Panc1 (cell line): Measurements from ENCODE around the gene LIPM. TPM values are rescaled to one million over a fixed set of nuclear protein-coding genes. Genes with fewer than 3 reads are reported as not detected.

ENCODE experiments used
- ATAC-seq: fragments of 200-7000 bp; cut with Tn5 transposase; 2 replicates; pipeline ENCODE4 v1.9.1; 2020; ENCODE audit warnings: mild to moderate bottlenecking, moderate library complexity
- BruUV-seq: library from RNA; stranded (reverse); fragments of 400-500 nt; replicated peaks from 2 replicates; lab custom pipeline; 2021; lab: Mats Ljungman, UMichigan
- CTCF ChIA-PET: fragments of 300-600 bp; sonication (Branson Sonifier 250); formaldehyde crosslinking; loops from one replicate; lab custom pipeline; 2022; ENCODE audit warnings: antibody characterized with exemption; lab: Charles Lee
- POLR2A ChIA-PET: fragments of 300-600 bp; sonication (Branson Sonifier 250); formaldehyde crosslinking; loops from one replicate; lab custom pipeline; 2022; ENCODE audit warnings: antibody characterized with exemption; lab: Charles Lee
- DNase-seq: peaks from one replicate; pipeline ENCODE4 v3.0.0-alpha.2; 2010; ENCODE audit warnings: low read depth, low spot score
- H3K27ac ChIP-seq: 2 replicates; pipeline ENCODE4 v1.5.1; 2011; ENCODE audit warnings: mild to moderate bottlenecking, low read length, inconsistent platforms
- H3K27me3 ChIP-seq: fragments of 200-500 bp; sonication (Bioruptor generic); 2 replicates; pipeline ENCODE4 v1.6.0; 2014; ENCODE audit warnings: low read length, inconsistent platforms; ENCODE audit not compliant: control insufficient read depth, insufficient read depth
- H3K36me3 ChIP-seq: fragments of 200-500 bp; sonication (Bioruptor generic); 2 replicates; pipeline ENCODE4 v1.5.1; 2014; ENCODE audit warnings: inconsistent platforms, mild to moderate bottlenecking, low read length, moderate library complexity; ENCODE audit not compliant: control insufficient read depth, insufficient read depth
- H3K4me1 ChIP-seq: 2 replicates; pipeline ENCODE4 v1.5.1; 2011; ENCODE audit warnings: inconsistent platforms, mild to moderate bottlenecking, low read length, moderate library complexity; ENCODE audit not compliant: control insufficient read depth, insufficient read depth
- H3K4me3 ChIP-seq, 2 experiments: 2 replicates each; pipeline ENCODE4 v1.5.1; 2011 to 2012; ENCODE audit warnings: low read depth in 2 of 2, low read length in 2 of 2, mild to moderate bottlenecking in 2 of 2, inconsistent platforms in 1 of 2, moderate library complexity in 1 of 2
- H3K9me3 ChIP-seq: fragments of 200-500 bp; sonication (Bioruptor generic); 2 replicates; pipeline ENCODE4 v1.5.1; 2014; ENCODE audit warnings: low read depth, mild to moderate bottlenecking, inconsistent platforms, low read length, moderate library complexity; ENCODE audit not compliant: control insufficient read depth, insufficient read depth
- POLR2AphosphoS5 ChIP-seq: IDR thresholded peaks from 2 replicates; pipeline ENCODE4 v1.6.1; 2012; ENCODE audit warnings: mild to moderate bottlenecking, low read depth, low read length, moderate library complexity
- SIN3A ChIP-seq: IDR thresholded peaks from 2 replicates; pipeline ENCODE4 v1.6.1; 2012; ENCODE audit warnings: low read depth, mild to moderate bottlenecking, low read length, moderate library complexity, borderline replicate concordance; ENCODE audit not compliant: insufficient read depth
- TCF7L2 ChIP-seq: IDR thresholded peaks from 2 replicates; pipeline ENCODE4 v1.6.1; 2011; ENCODE audit warnings: mild to moderate bottlenecking, low read depth, low read length, inconsistent platforms
- in situ Hi-C: cut with HindIII; loops from 2 replicates; pipeline ENCODE4 v1.10.0; 2016; ENCODE audit warnings: low sequenced_read_pairs, low pct_unique_long_range_greater_than_20kb
- intact Hi-C: fragments of 100-400 bp; cut with micrococcal nuclease; formaldehyde crosslinking; loops from one replicate; pipeline ENCODE4 v1.10.0; 2022; ENCODE audit not compliant: unreplicated experiment
- total RNA-seq: library from RNA; stranded (reverse); gene quantifications from one replicate; pipeline ENCODE4 v1.2.1, GENCODE V29; 2021; ENCODE audit not compliant: unreplicated experiment
- TF ChIP-seq, protein P1 (sequence below): fragments of 450-650 bp; IDR thresholded peaks from 2 replicates; pipeline ENCODE4 v1.5.1; 2017; ENCODE audit warnings: mild to moderate bottlenecking
- TF ChIP-seq, protein P2 (sequence below), 2 experiments: IDR thresholded peaks; 2 replicates each; pipeline ENCODE4 v1.6.1; 2011 to 2012; ENCODE audit warnings: low read depth in 2 of 2, control low read depth in 1 of 2, low read length in 1 of 2, mild to moderate bottlenecking in 1 of 2, moderate library complexity in 1 of 2; ENCODE audit not compliant: insufficient read depth in 1 of 2

LIPM gene
- total RNA-seq, 1 experiment from 2014 or later: not detected

GRCh38 chr10:88765816-88766215 lies 36.7 kb upstream of the LIPM start:
- no TSS peak for BruUV-seq
- Histone ChIP-seq H3K27me3 (no peaks in the 10 kb centered on the region), H3K9me3 (no peaks in the 10 kb centered on the region), H3K36me3 (no peaks in the 10 kb centered on the region), H3K4me1 (no peaks in the 10 kb centered on the region), H3K27ac (no peak overlapping the region), H3K4me3 (no peak overlapping the region)
- DNase-seq (no peak), ATAC-seq (no peak)
- in situ Hi-C loops: no loop called here
- CTCF ChIA-PET: no interaction called here
- TF ChIP-seq SIN3A (no peak), TCF7L2 (no peak), POLR2AphosphoS5 (no peak)
- TF ChIP-seq, protein P1, sequence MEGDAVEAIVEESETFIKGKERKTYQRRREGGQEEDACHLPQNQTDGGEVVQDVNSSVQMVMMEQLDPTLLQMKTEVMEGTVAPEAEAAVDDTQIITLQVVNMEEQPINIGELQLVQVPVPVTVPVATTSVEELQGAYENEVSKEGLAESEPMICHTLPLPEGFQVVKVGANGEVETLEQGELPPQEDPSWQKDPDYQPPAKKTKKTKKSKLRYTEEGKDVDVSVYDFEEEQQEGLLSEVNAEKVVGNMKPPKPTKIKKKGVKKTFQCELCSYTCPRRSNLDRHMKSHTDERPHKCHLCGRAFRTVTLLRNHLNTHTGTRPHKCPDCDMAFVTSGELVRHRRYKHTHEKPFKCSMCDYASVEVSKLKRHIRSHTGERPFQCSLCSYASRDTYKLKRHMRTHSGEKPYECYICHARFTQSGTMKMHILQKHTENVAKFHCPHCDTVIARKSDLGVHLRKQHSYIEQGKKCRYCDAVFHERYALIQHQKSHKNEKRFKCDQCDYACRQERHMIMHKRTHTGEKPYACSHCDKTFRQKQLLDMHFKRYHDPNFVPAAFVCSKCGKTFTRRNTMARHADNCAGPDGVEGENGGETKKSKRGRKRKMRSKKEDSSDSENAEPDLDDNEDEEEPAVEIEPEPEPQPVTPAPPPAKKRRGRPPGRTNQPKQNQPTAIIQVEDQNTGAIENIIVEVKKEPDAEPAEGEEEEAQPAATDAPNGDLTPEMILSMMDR: no peak
- TF ChIP-seq, protein P2, sequence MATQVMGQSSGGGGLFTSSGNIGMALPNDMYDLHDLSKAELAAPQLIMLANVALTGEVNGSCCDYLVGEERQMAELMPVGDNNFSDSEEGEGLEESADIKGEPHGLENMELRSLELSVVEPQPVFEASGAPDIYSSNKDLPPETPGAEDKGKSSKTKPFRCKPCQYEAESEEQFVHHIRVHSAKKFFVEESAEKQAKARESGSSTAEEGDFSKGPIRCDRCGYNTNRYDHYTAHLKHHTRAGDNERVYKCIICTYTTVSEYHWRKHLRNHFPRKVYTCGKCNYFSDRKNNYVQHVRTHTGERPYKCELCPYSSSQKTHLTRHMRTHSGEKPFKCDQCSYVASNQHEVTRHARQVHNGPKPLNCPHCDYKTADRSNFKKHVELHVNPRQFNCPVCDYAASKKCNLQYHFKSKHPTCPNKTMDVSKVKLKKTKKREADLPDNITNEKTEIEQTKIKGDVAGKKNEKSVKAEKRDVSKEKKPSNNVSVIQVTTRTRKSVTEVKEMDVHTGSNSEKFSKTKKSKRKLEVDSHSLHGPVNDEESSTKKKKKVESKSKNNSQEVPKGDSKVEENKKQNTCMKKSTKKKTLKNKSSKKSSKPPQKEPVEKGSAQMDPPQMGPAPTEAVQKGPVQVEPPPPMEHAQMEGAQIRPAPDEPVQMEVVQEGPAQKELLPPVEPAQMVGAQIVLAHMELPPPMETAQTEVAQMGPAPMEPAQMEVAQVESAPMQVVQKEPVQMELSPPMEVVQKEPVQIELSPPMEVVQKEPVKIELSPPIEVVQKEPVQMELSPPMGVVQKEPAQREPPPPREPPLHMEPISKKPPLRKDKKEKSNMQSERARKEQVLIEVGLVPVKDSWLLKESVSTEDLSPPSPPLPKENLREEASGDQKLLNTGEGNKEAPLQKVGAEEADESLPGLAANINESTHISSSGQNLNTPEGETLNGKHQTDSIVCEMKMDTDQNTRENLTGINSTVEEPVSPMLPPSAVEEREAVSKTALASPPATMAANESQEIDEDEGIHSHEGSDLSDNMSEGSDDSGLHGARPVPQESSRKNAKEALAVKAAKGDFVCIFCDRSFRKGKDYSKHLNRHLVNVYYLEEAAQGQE (IDR thresholded peaks at IDR 0.05; ENCODE audit: insufficient read depth in 1 of 2, low read depth in 2 of 2, low read length in 1 of 2): no peak
- intact Hi-C loops: no loop called here
- POLR2A ChIA-PET: no interaction called here

DNA sequence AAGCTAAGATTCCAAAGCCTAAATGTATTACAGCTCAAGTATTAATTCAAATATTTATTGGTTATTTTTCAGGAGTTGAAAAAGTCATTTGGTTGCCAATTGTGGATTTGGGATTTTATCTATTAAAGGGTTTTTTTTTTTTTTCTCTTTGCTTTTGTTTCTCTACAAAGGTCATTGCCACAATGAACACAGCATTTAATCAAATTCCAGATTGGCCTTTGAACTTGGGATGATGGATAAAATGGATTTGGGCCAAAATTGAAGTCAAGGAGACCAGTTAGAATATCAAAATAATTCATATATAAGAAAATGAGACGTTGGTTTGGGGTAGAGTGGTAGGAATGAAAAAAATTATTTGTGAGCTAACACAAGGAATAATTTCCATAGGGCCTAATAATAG lies 33.1 kb upstream of the LIPM start:
- BruUV-seq: no TSS peak
- intact Hi-C loops: no loop called here
- no peak for ATAC-seq
- H3K4me3 ChIP-seq: no peak overlapping the region
- H3K36me3 ChIP-seq: no peaks in the 10 kb centered on the region
- no peaks in the 10 kb centered on the region for H3K9me3 ChIP-seq
- no peak for DNase-seq
- H3K27ac ChIP-seq: no peak overlapping the region
- no peak for TF ChIP-seq SIN3A
- TF ChIP-seq, protein P2 (IDR thresholded peaks at IDR 0.05; ENCODE audit: insufficient read depth in 1 of 2, low read depth in 2 of 2, low read length in 1 of 2): no peak
- TF ChIP-seq, protein P1: no peak
- no peak for TF ChIP-seq POLR2AphosphoS5
- no peak for TF ChIP-seq TCF7L2
- no peaks in the 10 kb centered on the region for H3K4me1 ChIP-seq
- no peaks in the 10 kb centered on the region for H3K27me3 ChIP-seq
- in situ Hi-C loops: no loop called here
- ChIA-PET CTCF (interaction anchor here (0.6 kb wide), 1 partner anchor 12 kb away, joined by 3 read pairs; no protein-coding TSS in a partner anchor), POLR2A (no interaction called here)
